Measurements from ENCODE around the gene MEGF11. TPM values are rescaled to one million over a fixed set of nuclear protein-coding genes. Genes with fewer than 3 reads are reported as not detected.

MEGF11 gene
- polyA plus RNA-seq, 2 of the 4 experiments (the other 2 are of a cell fraction): 0.25 to 0.31 TPM

- POLR2A ChIA-PET: interaction anchor here (1.4 to 2.3 kb wide), 2 partner anchors 24 to 33 kb away, joined by 3 to 12 read pairs; partner anchors contain the start of gene RAB11A
- peak; percentile 89 to 90 for ATAC-seq
- Histone ChIP-seq H3K9me3 (no peaks in the 10 kb centered on the region), H3K4me2 (peak overlapping the region; percentile 44), H3K4me1 (peaks cover 30% of the 10 kb centered on the region), H3K27ac (peak overlapping the region; percentile 50 to 69), H3K4me3 (no peak overlapping the region)
- no peak for FAIRE-seq
- peak; percentile 73 to 84 for DNase-seq (ENCODE audit: low read depth in 1 of 2, low spot score in 1 of 2)
- CTCF ChIA-PET: interaction anchor here (1.2 to 2.1 kb wide), 3 partner anchors 10 to 27 kb away, joined by 3 to 6 read pairs (median 3); no protein-coding TSS in a partner anchor
- 82% methylated on average over 1 of the region's 1 CpG for WGBS (ENCODE audit: missing lambda C conversion rate)
- TF ChIP-seq JUN (IDR thresholded peaks at IDR 0.05) (no peak), MAFK (IDR thresholded peaks at IDR 0.05; ENCODE audit: partially characterized antibody) (peak; percentile 7), HOXB13 (CRISPR knock-in tag; IDR thresholded peaks at IDR 0.05; ENCODE audit: low read depth) (no peak), NR3C1 (IDR thresholded peaks at IDR 0.05) (no peak), FOSL2 (IDR thresholded peaks at IDR 0.05) (no peak), FOSL2 (CRISPR knock-in tag; IDR thresholded peaks at IDR 0.05) (peak; percentile 38; the same call in 1 of the 2 replicates), RCOR1 (IDR thresholded peaks at IDR 0.05; ENCODE audit: low read depth, low read length) (no peak), PHF8 (IDR thresholded peaks at IDR 0.05; ENCODE audit: borderline replicate concordance, low read depth) (no peak), SREBF2 (IDR thresholded peaks at IDR 0.05) (no peak), TP53 (CRISPR knock-in tag; IDR thresholded peaks at IDR 0.05) (no peak)
Measured at GRCh38 chr15:65902373-65902772, 351.2 kb downstream of the MEGF11 start.

DNA sequence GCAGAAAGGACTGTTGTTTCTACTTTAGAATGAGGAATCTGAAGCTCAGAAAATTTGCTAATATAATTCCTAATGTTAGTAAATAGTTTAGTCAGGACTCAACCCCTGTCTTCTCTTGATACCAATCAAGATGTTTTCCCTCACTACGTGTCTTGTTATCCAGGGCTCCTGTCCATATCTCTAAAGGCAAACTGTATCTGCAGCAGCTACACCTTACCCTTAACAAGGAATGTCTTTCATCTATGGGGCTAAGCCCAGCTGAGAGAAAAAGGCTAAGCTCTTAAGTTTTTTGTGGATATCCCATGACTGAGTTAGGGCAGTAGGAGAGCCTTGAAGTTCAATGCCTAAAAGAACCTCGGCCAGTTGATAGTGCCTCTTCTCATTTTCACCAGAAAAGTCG lies 351.7 kb downstream of the MEGF11 start:
- CTCF ChIA-PET: interaction anchor here (1.2 to 2.1 kb wide), 3 partner anchors 10 to 28 kb away, joined by 3 to 6 read pairs (median 3); no protein-coding TSS in a partner anchor
- 39% methylated on average over 3 of the region's 3 CpGs for WGBS (ENCODE audit: missing lambda C conversion rate)
- H3K9me3 ChIP-seq: no peaks in the 10 kb centered on the region
- peaks cover 30% of the 10 kb centered on the region for H3K4me1 ChIP-seq
- H3K27ac ChIP-seq: peak overlapping the region; percentile 47 to 69
- no peak; a peak in 1 of 6 replicates for ATAC-seq
- no peak for DNase-seq (ENCODE audit: low read depth in 1 of 2, low spot score in 1 of 2)
- H3K4me2 ChIP-seq: peak overlapping the region; percentile 44
- no peak for TF ChIP-seq RFX5 (IDR thresholded peaks at IDR 0.05)
- no peak for TF ChIP-seq USF2 (IDR thresholded peaks at IDR 0.05)
- TF ChIP-seq EHMT2 (IDR thresholded peaks at IDR 0.05; ENCODE audit: low read depth): no peak
- no peak for TF ChIP-seq BHLHE40 (IDR thresholded peaks at IDR 0.05; ENCODE audit: low read depth, low read length)
- TF ChIP-seq ZNF302 (CRISPR knock-in tag; IDR thresholded peaks at IDR 0.05): no peak
- no peak for TF ChIP-seq FOSB (CRISPR knock-in tag; IDR thresholded peaks at IDR 0.05)
- TF ChIP-seq SMC3 (IDR thresholded peaks at IDR 0.05): no peak
- TF ChIP-seq HOXB5 (CRISPR knock-in tag; IDR thresholded peaks at IDR 0.05): no peak
- no peak for TF ChIP-seq KDM5A (IDR thresholded peaks at IDR 0.05)
- TF ChIP-seq HOXA7 (CRISPR knock-in tag; IDR thresholded peaks at IDR 0.05): no peak
- no peak for TF ChIP-seq CHD4 (IDR thresholded peaks at IDR 0.05; ENCODE audit: borderline replicate concordance)
- no peak for TF ChIP-seq JUN (IDR thresholded peaks at IDR 0.05)
- no peak for TF ChIP-seq RCOR1 (IDR thresholded peaks at IDR 0.05; ENCODE audit: low read depth, low read length)
- no peak for TF ChIP-seq ZC3H11A (IDR thresholded peaks at IDR 0.05)
- TF ChIP-seq HEYL (CRISPR knock-in tag; IDR thresholded peaks at IDR 0.05): no peak
- TF ChIP-seq POLR2AphosphoS2 (conservative IDR thresholded peaks at IDR 0.05; ENCODE audit: low read length): no peak
- TF ChIP-seq TFCP2L1 (CRISPR knock-in tag; IDR thresholded peaks at IDR 0.05): no peak
- no peak overlapping the region for H3K4me3 ChIP-seq
- POLR2A ChIA-PET: interaction anchor here (1.4 to 2.3 kb wide), 2 partner anchors 24 to 33 kb away, joined by 3 to 12 read pairs; partner anchors contain the start of gene RAB11A
- FAIRE-seq: no peak

GRCh38 chr15:65901336-65901735 lies 352.2 kb downstream of the MEGF11 start:
- POLR2A ChIA-PET: interaction anchor here (1.4 kb wide), 1 partner anchor 23 kb away, joined by 3 read pairs; no protein-coding TSS in a partner anchor
- Histone ChIP-seq H3K4me2 (no peak overlapping the region), H3K4me1 (peaks cover 30% of the 10 kb centered on the region), H3K27ac (no peak overlapping the region), H3K9me3 (no peaks in the 10 kb centered on the region), H3K4me3 (no peak overlapping the region)
- DNase-seq (ENCODE audit: low read depth in 1 of 2, low spot score in 1 of 2): no peak
- FAIRE-seq: peak; percentile 67
- CTCF ChIA-PET: interaction anchor here (0.6 to 2.1 kb wide), 3 partner anchors 11 to 382 kb away, joined by 3 to 6 read pairs (median 3); no protein-coding TSS in a partner anchor
- no peak for ATAC-seq
- WGBS (ENCODE audit: missing lambda C conversion rate): 89% methylated on average over 2 of the region's 2 CpGs
- no peak for TF ChIP-seq HOXA7 (CRISPR knock-in tag; IDR thresholded peaks at IDR 0.05)
- TF ChIP-seq, protein P1, sequence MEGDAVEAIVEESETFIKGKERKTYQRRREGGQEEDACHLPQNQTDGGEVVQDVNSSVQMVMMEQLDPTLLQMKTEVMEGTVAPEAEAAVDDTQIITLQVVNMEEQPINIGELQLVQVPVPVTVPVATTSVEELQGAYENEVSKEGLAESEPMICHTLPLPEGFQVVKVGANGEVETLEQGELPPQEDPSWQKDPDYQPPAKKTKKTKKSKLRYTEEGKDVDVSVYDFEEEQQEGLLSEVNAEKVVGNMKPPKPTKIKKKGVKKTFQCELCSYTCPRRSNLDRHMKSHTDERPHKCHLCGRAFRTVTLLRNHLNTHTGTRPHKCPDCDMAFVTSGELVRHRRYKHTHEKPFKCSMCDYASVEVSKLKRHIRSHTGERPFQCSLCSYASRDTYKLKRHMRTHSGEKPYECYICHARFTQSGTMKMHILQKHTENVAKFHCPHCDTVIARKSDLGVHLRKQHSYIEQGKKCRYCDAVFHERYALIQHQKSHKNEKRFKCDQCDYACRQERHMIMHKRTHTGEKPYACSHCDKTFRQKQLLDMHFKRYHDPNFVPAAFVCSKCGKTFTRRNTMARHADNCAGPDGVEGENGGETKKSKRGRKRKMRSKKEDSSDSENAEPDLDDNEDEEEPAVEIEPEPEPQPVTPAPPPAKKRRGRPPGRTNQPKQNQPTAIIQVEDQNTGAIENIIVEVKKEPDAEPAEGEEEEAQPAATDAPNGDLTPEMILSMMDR (IDR thresholded peaks at IDR 0.05): no peak
- TF ChIP-seq FOSL2 (IDR thresholded peaks at IDR 0.05): no peak
- no peak for TF ChIP-seq FOSL2 (CRISPR knock-in tag; IDR thresholded peaks at IDR 0.05)
- TF ChIP-seq RNF2 (IDR thresholded peaks at IDR 0.05; ENCODE audit: borderline replicate concordance, low read depth): no peak
- no peak for TF ChIP-seq JUNB (IDR thresholded peaks at IDR 0.05)
